Mesenchymal stem cell (in vitro differentiated cells and primary cell): Measurements from ENCODE around the gene PPP3CA.
"Not testable (repeated sequence)": the region's sequence is repeated elsewhere in the genome, so short reads cannot be mapped to it uniquely, and the experiment has no call there.

Experiments used
- DNase-seq: peaks from one replicate; pipeline ENCODE4 v3.0.0-alpha.2; 2013
- H2AFZ ChIP-seq: one replicate; pipeline ENCODE4 v1.6.1; 2013; ENCODE audit warnings: low read depth, mild to moderate bottlenecking, control low read depth, inconsistent platforms, low read length, moderate library complexity
- H2AK5ac ChIP-seq: 2 replicates; pipeline ENCODE4 v1.6.1; 2013; ENCODE audit warnings: low read length, moderate library complexity, mild to moderate bottlenecking, inconsistent platforms; ENCODE audit not compliant: severe bottlenecking
- H2BK120ac ChIP-seq: one replicate; pipeline ENCODE4 v1.6.1; 2013; ENCODE audit warnings: low read depth, mild to moderate bottlenecking, inconsistent platforms, low read length, moderate library complexity
- H2BK12ac ChIP-seq, 2 experiments: one replicate each; pipeline ENCODE4 v1.6.1; 2013; ENCODE audit warnings: inconsistent platforms in 2 of 2, low read length in 2 of 2, mild to moderate bottlenecking in 2 of 2, moderate library complexity in 2 of 2, control low read depth in 1 of 2
- H2BK15ac ChIP-seq: one replicate; pipeline ENCODE4 v1.6.1; 2013; ENCODE audit warnings: mild to moderate bottlenecking, low read depth, inconsistent platforms; ENCODE audit not compliant: poor library complexity, severe bottlenecking
- H2BK5ac ChIP-seq: 2 replicates; pipeline ENCODE4 v1.6.1; 2013; ENCODE audit warnings: low read depth, mild to moderate bottlenecking, low read length, control low read depth, inconsistent platforms; ENCODE audit not compliant: poor library complexity, severe bottlenecking
- H3K14ac ChIP-seq, 2 experiments: one replicate each; pipeline ENCODE4 v1.6.1; 2013; ENCODE audit warnings: inconsistent platforms in 2 of 2, low read length in 2 of 2, control low read depth in 1 of 2, mild to moderate bottlenecking in 1 of 2, moderate library complexity in 1 of 2
- H3K18ac ChIP-seq, 2 experiments: one replicate each; pipeline ENCODE4 v1.6.1; 2013; ENCODE audit warnings: inconsistent platforms in 2 of 2, low read length in 2 of 2, control low read depth in 1 of 2, low read depth in 1 of 2, mild to moderate bottlenecking in 1 of 2
- H3K23ac ChIP-seq, 2 experiments: one replicate each; pipeline ENCODE4 v1.6.1; 2013; ENCODE audit warnings: inconsistent platforms in 2 of 2, low read length in 2 of 2, mild to moderate bottlenecking in 2 of 2, moderate library complexity in 2 of 2, control low read depth in 1 of 2
- H3K27ac ChIP-seq: 2 replicates; pipeline ENCODE4 v1.5.1; 2013; ENCODE audit warnings: mild to moderate bottlenecking, moderate library complexity, low read length, control low read depth, inconsistent platforms; ENCODE audit not compliant: poor library complexity, severe bottlenecking
- H3K27me3 ChIP-seq, 2 experiments: 2 replicates each; pipeline versions ENCODE4 v1.6.1 to v1.7.0; 2013; ENCODE audit warnings: low read length in 2 of 2, mild to moderate bottlenecking in 2 of 2, moderate library complexity in 2 of 2, control low read depth in 1 of 2, inconsistent platforms in 1 of 2; ENCODE audit not compliant: control insufficient read depth in 1 of 2, insufficient read depth in 1 of 2
- H3K36me3 ChIP-seq, 2 experiments: 2 replicates each; pipeline versions ENCODE4 v1.6.1 to v1.7.0; 2013; ENCODE audit warnings: low read length in 2 of 2, control low read depth in 1 of 2, inconsistent platforms in 1 of 2, low read depth in 1 of 2, mild to moderate bottlenecking in 1 of 2; ENCODE audit not compliant: insufficient read depth in 2 of 2, control insufficient read depth in 1 of 2
- H3K4ac ChIP-seq, 2 experiments: one replicate each; pipeline ENCODE4 v1.6.1; 2013; ENCODE audit warnings: inconsistent platforms in 2 of 2, low read length in 2 of 2, mild to moderate bottlenecking in 2 of 2, moderate library complexity in 2 of 2, control low read depth in 1 of 2, low read depth in 1 of 2
- H3K4me1 ChIP-seq: 2 replicates; pipeline ENCODE4 v1.6.1; 2013; ENCODE audit warnings: low read depth, low read length, control low read depth; ENCODE audit not compliant: control insufficient read depth, insufficient read depth
- H3K4me2 ChIP-seq: 2 replicates; pipeline ENCODE4 v1.6.1; 2013; ENCODE audit warnings: low read length, mild to moderate bottlenecking, inconsistent platforms; ENCODE audit not compliant: poor library complexity, severe bottlenecking
- H3K4me3 ChIP-seq, 2 experiments: 2 replicates each; pipeline versions ENCODE4 v1.5.1 to v1.7.0; 2013; ENCODE audit warnings: low read length in 2 of 2, mild to moderate bottlenecking in 2 of 2, control low read depth in 1 of 2, low read depth in 1 of 2; ENCODE audit not compliant: insufficient read depth in 1 of 2
- H3K79me1 ChIP-seq: replicated peaks from 2 replicates; pipeline ENCODE4 v1.6.1; 2013; ENCODE audit warnings: mild to moderate bottlenecking, control low read depth, low read length, inconsistent platforms; ENCODE audit not compliant: poor library complexity, severe bottlenecking
- H3K9ac ChIP-seq: 2 replicates; pipeline ENCODE4 v1.7.0; 2013; ENCODE audit warnings: mild to moderate bottlenecking, low read length, moderate library complexity
- H3K9me3 ChIP-seq: 2 replicates; pipeline ENCODE4 v1.7.0; 2013; ENCODE audit warnings: mild to moderate bottlenecking, low read length; ENCODE audit not compliant: control insufficient read depth
- H4K8ac ChIP-seq: one replicate; pipeline ENCODE4 v1.6.1; 2013; ENCODE audit warnings: inconsistent platforms, mild to moderate bottlenecking, low read length, moderate library complexity
- H4K91ac ChIP-seq: one replicate; pipeline ENCODE4 v1.6.1; 2013; ENCODE audit warnings: mild to moderate bottlenecking, low read length, inconsistent platforms
- WGBS: methylation state at CpG from one replicate; pipeline ENCODE4 v1.1.7; 2013; ENCODE audit warnings: mixed read lengths; 5-methylcytosine and 5-hydroxymethylcytosine counted together

Gene PPP3CA

GRCh38 chr4:101131058-101131457 is 216.3 kb downstream of the PPP3CA start:
- 100% methylated on average over 2 of the region's 5 CpGs for WGBS
- not testable (repeated sequence) for H2BK15ac ChIP-seq, H2BK5ac ChIP-seq, H3K23ac ChIP-seq, H2BK12ac ChIP-seq, H4K91ac ChIP-seq, H3K4me1 ChIP-seq, H3K4me2 ChIP-seq, H3K27ac ChIP-seq, H3K9ac ChIP-seq, H3K14ac ChIP-seq, H3K9me3 ChIP-seq, H3K27me3 ChIP-seq, H3K4me3 ChIP-seq, H3K18ac ChIP-seq, H2AFZ ChIP-seq, H3K36me3 ChIP-seq, DNase-seq, H2AK5ac ChIP-seq, H4K8ac ChIP-seq, H2BK120ac ChIP-seq, H3K4ac ChIP-seq
- H3K79me1 ChIP-seq = peaks cover 18% of the 10 kb centered on the region

GRCh38 chr4:101128898-101129297 is 218.4 kb downstream of the PPP3CA start:
- not testable (repeated sequence) for H3K9me3 ChIP-seq, H3K9ac ChIP-seq, H3K23ac ChIP-seq, H2BK15ac ChIP-seq, H3K4me1 ChIP-seq, H3K27ac ChIP-seq, H3K18ac ChIP-seq, H4K91ac ChIP-seq, H3K36me3 ChIP-seq, H3K27me3 ChIP-seq, H4K8ac ChIP-seq, H2BK120ac ChIP-seq, H2AFZ ChIP-seq, H3K4me3 ChIP-seq, H2BK5ac ChIP-seq, DNase-seq, H3K4ac ChIP-seq, H3K4me2 ChIP-seq, H3K14ac ChIP-seq, H2BK12ac ChIP-seq, H2AK5ac ChIP-seq
- H3K79me1 ChIP-seq = peaks cover 13% of the 10 kb centered on the region
- WGBS = 89% methylated on average over 1 of the region's 1 CpG

GRCh38 chr4:101128473-101128872 is 218.9 kb downstream of the PPP3CA start:
- no peak overlapping the region for H2BK120ac ChIP-seq
- no peak overlapping the region for H2BK15ac ChIP-seq
- no peak for DNase-seq
- H3K4me2 ChIP-seq = no peak overlapping the region
- H3K23ac ChIP-seq = no peak overlapping the region
- WGBS = 97% methylated on average over 10 of the region's 10 CpGs
- H2AK5ac ChIP-seq = no peak overlapping the region
- no peak overlapping the region for H4K91ac ChIP-seq
- no peak overlapping the region for H3K27ac ChIP-seq
- no peaks in the 10 kb centered on the region for H3K27me3 ChIP-seq
- H2AFZ ChIP-seq = no peak overlapping the region
- H3K4me3 ChIP-seq = no peak overlapping the region
- no peaks in the 10 kb centered on the region for H3K36me3 ChIP-seq
- H4K8ac ChIP-seq = no peak overlapping the region
- no peak overlapping the region for H2BK5ac ChIP-seq
- no peak overlapping the region for H3K4ac ChIP-seq
- H3K9ac ChIP-seq = no peak overlapping the region
- H3K4me1 ChIP-seq = peaks cover 1% of the 10 kb centered on the region
- H3K79me1 ChIP-seq = peaks cover 13% of the 10 kb centered on the region
- H3K18ac ChIP-seq = no peak overlapping the region
- no peaks in the 10 kb centered on the region for H3K9me3 ChIP-seq
- no peak overlapping the region for H3K14ac ChIP-seq
- H2BK12ac ChIP-seq = no peak overlapping the region

- no peak overlapping the region for H3K23ac ChIP-seq
- no peak overlapping the region for H2BK15ac ChIP-seq
- H3K14ac ChIP-seq = no peak overlapping the region
- no peak overlapping the region for H3K18ac ChIP-seq
- H3K4ac ChIP-seq = no peak overlapping the region
- H2BK12ac ChIP-seq = no peak overlapping the region
- no peak for DNase-seq
- H3K27me3 ChIP-seq = no peaks in the 10 kb centered on the region
- H4K8ac ChIP-seq = no peak overlapping the region
- no peaks in the 10 kb centered on the region for H3K36me3 ChIP-seq
- no peak overlapping the region for H4K91ac ChIP-seq
- no peak overlapping the region for H2BK120ac ChIP-seq
- no peak overlapping the region for H2BK5ac ChIP-seq
- no peak overlapping the region for H3K4me3 ChIP-seq
- H2AK5ac ChIP-seq = no peak overlapping the region
- peaks cover 1% of the 10 kb centered on the region for H3K4me1 ChIP-seq
- 80% methylated on average over 1 of the region's 3 CpGs for WGBS
- H3K9ac ChIP-seq = no peak overlapping the region
- no peak overlapping the region for H3K27ac ChIP-seq
- H3K4me2 ChIP-seq = no peak overlapping the region
- no peak overlapping the region for H2AFZ ChIP-seq
- no peaks in the 10 kb centered on the region for H3K9me3 ChIP-seq
- peaks cover 13% of the 10 kb centered on the region for H3K79me1 ChIP-seq
Observed at GRCh38 chr4:101127176-101127790, 220.0 kb downstream of the PPP3CA start.
